ENCODE data around the gene NPB. TPM values are rescaled to one million over a fixed set of nuclear protein-coding genes. Genes with fewer than 3 reads are reported as not detected.

NPB gene
- total and polyA plus RNA-seq, 2 of the 8 experiments (the other 6 are each of a cell fraction or from before 2014, with no cell fraction given): 1.5 to 2.5 TPM

DNA sequence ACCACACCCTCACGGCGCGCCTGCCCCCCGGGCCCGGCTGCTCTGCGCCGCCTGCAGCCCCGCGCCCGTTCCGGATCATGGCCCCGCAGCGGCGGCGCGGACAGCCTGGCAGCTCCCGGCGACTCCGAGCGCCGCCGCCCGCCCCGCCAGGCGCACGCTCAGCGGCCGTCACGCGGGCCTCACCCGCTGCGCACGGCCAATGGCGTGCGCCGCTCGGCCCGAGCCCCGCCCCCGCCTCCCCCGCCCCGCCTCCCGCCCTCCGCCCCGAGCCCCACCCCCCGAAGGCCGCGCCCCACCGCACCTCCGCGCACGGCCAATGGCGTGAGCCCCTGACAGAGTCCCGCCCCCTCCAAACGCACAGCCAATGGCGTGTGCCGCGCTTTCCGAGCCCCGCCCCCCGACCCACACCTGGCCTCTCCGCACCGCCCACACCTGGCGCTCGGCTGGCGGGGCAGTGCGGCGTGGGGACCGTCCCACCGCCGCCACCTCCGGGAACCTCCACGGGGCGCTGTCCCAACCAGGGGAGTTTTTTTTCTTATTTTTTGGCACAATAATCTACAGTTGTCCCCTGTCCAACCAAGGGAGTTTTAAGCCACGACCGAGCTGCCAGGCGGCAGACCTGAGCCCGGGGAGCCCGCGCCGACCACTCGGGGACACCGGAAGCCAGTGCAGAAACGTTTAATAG lies 9.4 kb downstream of the NPB start, which contains the start of gene PCYT2:
PCYT2 (minus strand) TSS at position 123 of the 685 bp plus-strand sequence; CDS start at position 79, 44 bp downstream.
- FAIRE-seq: no peak
- Histone ChIP-seq H3K18ac (ENCODE audit: extremely low read depth, low read length) (peak within 1 kb of the TSS; percentile 60; the same call in 1 of the 2 replicates), H2BK15ac (ENCODE audit: low read length) (peak within 1 kb of the TSS; percentile 61; the same call in 1 of the 2 replicates), H3K27me3 (replicated peaks in 1 of 4; ENCODE audit: control insufficient read depth in 3 of 4, extremely low read depth in 1 of 4, insufficient read depth in 3 of 4, low read length in 3 of 4) (peaks cover 0 to 4% (median 2%) of the 10 kb centered on the region in 4 experiments; a peak in 2 of 7 replicates), H3K14ac (ENCODE audit: insufficient read length) (no peak within 1 kb of the TSS), H3K4me2 (ENCODE audit: insufficient read depth in 1 of 2, low read depth in 2 of 2, low read length in 2 of 2) (peak within 1 kb of the TSS; percentile 68 to 91), H3K23ac (ENCODE audit: insufficient read length) (no peak within 1 kb of the TSS), H2AK5ac (ENCODE audit: low read depth, low read length) (no peak within 1 kb of the TSS), H3K9ac (replicated peaks in 1 of 4; ENCODE audit: extremely low read depth in 1 of 4, low read depth in 3 of 4, low read length in 3 of 4) (peak within 1 kb of the TSS in 2 of 4 experiments; percentile 24 to 61; a peak in 4 of 7 replicates), H3K56ac (replicated peaks; ENCODE audit: insufficient read length, low read depth, low read length) (peak within 1 kb of the TSS; percentile 46), H3K23me2 (ENCODE audit: low read depth, low read length) (peaks cover 6% of the 10 kb centered on the region; the same call in 1 of the 2 replicates), H2BK120ac (replicated peaks; ENCODE audit: low read depth, low read length) (no peak within 1 kb of the TSS), H2BK20ac (ENCODE audit: low read length) (no peak within 1 kb of the TSS), H4K5ac (ENCODE audit: insufficient read length, low read depth, low read length) (no peak within 1 kb of the TSS), H4K91ac (replicated peaks; ENCODE audit: insufficient read length, low read length) (peak within 1 kb of the TSS; percentile 65), H2AFZ (ENCODE audit: low read length) (no peak within 1 kb of the TSS), H4K8ac (ENCODE audit: extremely low read depth, insufficient read depth, low read length) (no peak within 1 kb of the TSS), H3K79me2 (ENCODE audit: control insufficient read depth in 1 of 2, insufficient read depth in 2 of 2, low read length in 2 of 2) (no peaks in the 10 kb centered on the region; a peak in 1 of 4 replicates), H3K79me1 (ENCODE audit: low read depth, low read length) (peaks cover 2% of the 10 kb centered on the region), H3K9me3 (ENCODE audit: insufficient read depth in 2 of 2, low read depth in 1 of 2, low read length in 1 of 2) (no peaks in the 10 kb centered on the region), H3K4ac (replicated peaks; ENCODE audit: insufficient read length, low read depth, low read length) (peak within 1 kb of the TSS; percentile 72), H3K4me3 (ENCODE audit: extremely low read depth in 1 of 4, insufficient read depth in 2 of 4, low read depth in 3 of 4, low read length in 4 of 4) (peak within 1 kb of the TSS; percentile 45 to 88 (median 70)), H2BK5ac (ENCODE audit: low read depth, low read length) (0 out of 2 replicates have a peak within 1 kb of the TSS, but pooled peaks have one; percentile 18), H3K4me1 (replicated peaks in 1 of 4; ENCODE audit: control insufficient read depth in 3 of 4, insufficient read depth in 4 of 4, low read length in 3 of 4) (peaks cover 0 to 10% (median 5%) of the 10 kb centered on the region in 4 experiments; a peak in 3 of 7 replicates), H3K27ac (ENCODE audit: low read depth, low read length) (no peak within 1 kb of the TSS), H2BK12ac (ENCODE audit: low read depth, low read length) (peak within 1 kb of the TSS; percentile 9; the same call in 1 of the 2 replicates), H3K36me3 (ENCODE audit: control insufficient read depth in 2 of 4, insufficient read depth in 4 of 4, low read length in 3 of 4) (peaks cover 8 to 25% (median 19%) of the 10 kb centered on the region in 4 experiments), H4K20me1 (replicated peaks in 1 of 2; ENCODE audit: control insufficient read depth in 1 of 2, insufficient read depth in 2 of 2, low read length in 2 of 2) (peaks cover 6 to 47% of the 10 kb centered on the region in 2 experiments)
- ChIA-PET POLR2A (ENCODE audit: partially characterized antibody) (interaction anchor here (0.6 to 8.7 kb wide), 7 partner anchors 8 to 119 kb away, joined by 3 to 135 read pairs (median 5); partner anchors contain the start of gene MAFG), CTCF (ENCODE audit: partially characterized antibody) (interaction anchor here (0.9 to 2.5 kb wide), 3 partner anchors 42 to 295 kb away, joined by 3 to 8 read pairs (median 5); partner anchors contain the start of gene NOTUM)
- 29% methylated on average over 19 of the region's 84 CpGs; no CpG with 5 or more reads in 1 of the 2 experiments for WGBS, 2 experiments (ENCODE audit: extremely low coverage in 1 of 2, insufficient coverage in 1 of 2, insufficient read length in 1 of 2, insufficient replicate concordance in 2 of 2, low coverage in 1 of 2, low lambda C conversion rate in 2 of 2, missing lambda C conversion rate in 1 of 2)
- DNase-seq (ENCODE audit: low read depth in 1 of 2, low spot score in 2 of 2): peak in 1 of 2 experiments; percentile 93
- TF ChIP-seq TEAD4 (IDR thresholded peaks at IDR 0.05; ENCODE audit: low read depth, low read length) (no peak), TAF1 (IDR thresholded peaks at IDR 0.05; ENCODE audit: low read depth, low read length) (peak; percentile 50; the same call in 1 of the 2 replicates), GTF2F1 (IDR thresholded peaks at IDR 0.05; ENCODE audit: borderline replicate concordance, low read depth, low read length) (no peak), HDAC2 (IDR thresholded peaks at IDR 0.05; ENCODE audit: borderline replicate concordance in 1 of 2, low read depth in 2 of 2, low read length in 2 of 2) (peak in 1 of 2 experiments; percentile 67; a peak in 1 of 4 replicates), CREB1 (IDR thresholded peaks at IDR 0.05) (peak; percentile 25; the same call in 1 of the 2 replicates), BACH1 (IDR thresholded peaks at IDR 0.05; ENCODE audit: low read length) (peak; percentile 36; the same call in 1 of the 2 replicates), EZH2 (IDR thresholded peaks at IDR 0.05; ENCODE audit: low read depth, low read length, severe bottlenecking) (no peak), CTBP2 (IDR thresholded peaks at IDR 0.05; ENCODE audit: borderline replicate concordance, insufficient read depth, insufficient read length, low read length) (no peak), KDM4A (IDR thresholded peaks at IDR 0.05; ENCODE audit: low read depth, low read length, severe bottlenecking) (peak; percentile 22)
- TF ChIP-seq, protein P1, sequence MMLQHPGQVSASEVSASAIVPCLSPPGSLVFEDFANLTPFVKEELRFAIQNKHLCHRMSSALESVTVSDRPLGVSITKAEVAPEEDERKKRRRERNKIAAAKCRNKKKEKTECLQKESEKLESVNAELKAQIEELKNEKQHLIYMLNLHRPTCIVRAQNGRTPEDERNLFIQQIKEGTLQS (IDR thresholded peaks at IDR 0.05; ENCODE audit: insufficient read depth, low read depth, low read length): no peak
